Endodermal cell (in vitro differentiated cells): Measurements from ENCODE around the gene CAMKK2. TPM values are rescaled to one million over a fixed set of nuclear protein-coding genes. Genes with fewer than 3 reads are reported as not detected.
"Not testable (repeated sequence)": the region's sequence is repeated elsewhere in the genome, so short reads cannot be mapped to it uniquely, and the experiment has no call there.

Source experiments
- DNase-seq: peaks from one replicate; pipeline ENCODE4 v3.0.0-alpha.2; 2017
- H3K27ac ChIP-seq: 2 replicates; pipeline ENCODE4 v1.5.1; 2013; ENCODE audit warnings: mild to moderate bottlenecking, low read depth, low read length, moderate library complexity
- H3K27me3 ChIP-seq: 2 replicates; pipeline ENCODE4 v1.6.1; 2013; ENCODE audit warnings: mild to moderate bottlenecking, low read length, moderate library complexity; ENCODE audit not compliant: insufficient read depth, control insufficient read depth, poor library complexity, severe bottlenecking
- H3K36me3 ChIP-seq: 2 replicates; pipeline ENCODE4 v1.7.0; 2013; ENCODE audit warnings: mild to moderate bottlenecking, low read length, moderate library complexity; ENCODE audit not compliant: control insufficient read depth, insufficient read depth
- H3K4me1 ChIP-seq: one replicate; pipeline ENCODE4 v1.7.0; 2013; ENCODE audit warnings: low read length; ENCODE audit not compliant: control insufficient read depth, insufficient read depth
- H3K4me3 ChIP-seq: 2 replicates; pipeline ENCODE4 v1.5.1; 2013; ENCODE audit warnings: mild to moderate bottlenecking, low read length, moderate library complexity
- H3K9ac ChIP-seq: 2 replicates; pipeline ENCODE4 v1.6.1; 2013; ENCODE audit warnings: mild to moderate bottlenecking, low read length, moderate library complexity; ENCODE audit not compliant: poor library complexity, severe bottlenecking; ENCODE audit errors: extremely low read depth
- H3K9me3 ChIP-seq: 2 replicates; pipeline ENCODE4 v1.6.1; 2013; ENCODE audit warnings: mild to moderate bottlenecking, low read length, moderate library complexity; ENCODE audit not compliant: control insufficient read depth
- H3K27ac Mint-ChIP-seq: 2 replicates; pipeline ENCODE4 v1.8.0; 2020; ENCODE audit warnings: mixed read lengths
- H3K27me3 Mint-ChIP-seq: 2 replicates; pipeline ENCODE4 v1.8.0; 2021; ENCODE audit warnings: mild to moderate bottlenecking, mixed read lengths; ENCODE audit not compliant: insufficient read depth
- H3K36me3 Mint-ChIP-seq: 2 replicates; pipeline ENCODE4 v1.8.0; 2020; ENCODE audit warnings: low read depth, mixed read lengths
- H3K4me1 Mint-ChIP-seq: 2 replicates; pipeline ENCODE4 v1.8.0; 2020; ENCODE audit warnings: mixed read lengths
- H3K4me3 Mint-ChIP-seq: 2 replicates; pipeline ENCODE4 v1.8.0; 2020; ENCODE audit warnings: mild to moderate bottlenecking, moderate library complexity, mixed read lengths
- H3K9me3 Mint-ChIP-seq: 2 replicates; pipeline ENCODE4 v1.8.0; 2020; ENCODE audit warnings: mild to moderate bottlenecking, mixed read lengths
- WGBS, 2 experiments: methylation state at CpG; one replicate each; pipeline versions ENCODE4 v1.1.5 to v1.1.7; 2013; ENCODE audit warnings: missing lambda C conversion rate in 2 of 2, mixed read lengths in 1 of 2; ENCODE audit not compliant: insufficient coverage in 1 of 2, insufficient read length in 1 of 2; 5-methylcytosine and 5-hydroxymethylcytosine counted together
- total RNA-seq, 2 donors: library from RNA; stranded (reverse); fragmentation: NEBNext Ultra II Directional in 1 of 2; extraction: Animal tissue kit (Norgen Biotek cat#: 25700) in 1 of 2; gene quantifications; 2 replicates in 1 of 2; 3 replicates in 1 of 2; pipeline ENCODE4 v1.2.1, GENCODE V29; 2021
- TF ChIP-seq, protein P1 (sequence below): fragments of 200-600 bp; sonication (generic); conservative IDR thresholded peaks from 2 replicates; pipeline ENCODE4 v1.5.0; 2021; ENCODE audit warnings: antibody characterized with exemption, mild to moderate bottlenecking

The CAMKK2 gene
- total RNA-seq, 2 donors from 2014 or later = 95.8 to 113 TPM

DNA sequence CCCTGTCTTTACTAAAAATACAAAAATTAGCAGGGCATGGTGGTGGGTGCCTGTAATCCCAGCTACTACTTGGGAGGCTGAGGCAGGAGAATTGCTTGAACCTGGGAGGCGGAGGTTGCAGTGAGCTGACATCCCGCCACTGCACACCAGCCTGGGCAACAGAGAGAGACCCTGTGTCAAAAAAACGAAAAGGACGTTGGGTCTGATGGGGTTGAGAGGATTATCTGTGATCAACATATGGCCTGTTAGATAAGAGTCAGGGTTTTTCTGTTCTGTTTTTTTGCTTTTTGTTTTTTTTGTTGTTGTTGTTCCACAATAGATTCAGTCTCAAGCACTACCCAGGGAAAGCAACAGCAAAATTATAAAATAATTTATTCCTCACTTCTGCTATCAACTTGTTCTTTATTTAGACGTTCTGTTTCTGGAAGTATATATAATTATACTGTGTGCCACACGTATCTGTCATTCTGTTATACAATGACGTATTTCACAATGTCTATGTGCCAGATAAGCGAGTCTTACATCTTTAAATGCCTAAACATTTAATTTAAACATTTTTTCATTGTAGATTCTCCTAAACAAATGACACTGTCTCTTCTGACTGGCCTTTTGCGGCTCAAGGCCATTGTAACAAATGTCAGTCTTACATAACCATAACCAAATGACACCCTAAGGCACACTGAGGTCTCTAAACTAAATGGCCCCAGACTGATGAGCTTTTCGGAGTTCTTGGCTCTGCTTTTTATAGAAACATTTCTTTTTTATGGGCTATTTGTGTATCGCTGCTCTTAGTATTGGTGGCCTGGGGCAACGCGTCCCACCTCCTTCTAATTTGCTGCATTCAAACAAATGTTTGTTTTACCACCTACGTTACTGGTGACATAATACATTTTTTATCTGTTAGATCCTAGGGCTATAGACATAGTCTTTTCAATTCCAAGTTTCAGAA is 93.8 kb downstream of the CAMKK2 start:
- 91 to 93% methylated on average over 12 to 13 of the region's 14 CpGs for WGBS, 2 experiments
- no peaks in the 10 kb centered on the region for H3K9me3 Mint-ChIP-seq
- H3K4me3 Mint-ChIP-seq = no peak overlapping the region

DNA sequence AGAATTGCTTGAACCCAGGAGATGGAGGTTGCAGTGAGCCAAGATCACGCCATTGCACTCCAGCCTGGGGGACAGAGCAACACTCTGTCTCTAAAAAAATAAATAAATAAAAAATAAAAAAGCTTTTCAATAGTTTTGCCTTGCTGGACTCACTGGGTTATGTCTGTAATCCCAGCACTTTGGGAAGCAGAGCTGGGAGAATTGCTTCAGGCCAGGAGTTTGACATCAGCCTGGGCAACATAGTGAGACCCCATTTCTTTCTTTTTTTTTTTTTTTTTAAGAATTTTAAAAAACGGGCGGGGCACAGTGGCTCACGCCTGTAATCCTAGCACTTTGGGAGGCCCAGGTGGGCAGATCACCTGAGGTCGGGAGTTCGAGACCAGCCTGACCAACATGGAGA is 95.4 kb downstream of the CAMKK2 start:
- not testable (repeated sequence) for DNase-seq, H3K27me3 Mint-ChIP-seq
- peaks cover 11% of the 10 kb centered on the region for H3K4me1 Mint-ChIP-seq

More for the DNA sequence above, 93.8 kb downstream of the CAMKK2 start:
- Mint-ChIP-seq H3K36me3 (no peaks in the 10 kb centered on the region), H3K4me1 (peaks cover 11% of the 10 kb centered on the region), H3K27ac (no peak overlapping the region), H3K27me3 (peaks cover 9% of the 10 kb centered on the region)
- H3K36me3 ChIP-seq = no peaks in the 10 kb centered on the region
- no peak overlapping the region for H3K9ac ChIP-seq
- TF ChIP-seq, protein P1, sequence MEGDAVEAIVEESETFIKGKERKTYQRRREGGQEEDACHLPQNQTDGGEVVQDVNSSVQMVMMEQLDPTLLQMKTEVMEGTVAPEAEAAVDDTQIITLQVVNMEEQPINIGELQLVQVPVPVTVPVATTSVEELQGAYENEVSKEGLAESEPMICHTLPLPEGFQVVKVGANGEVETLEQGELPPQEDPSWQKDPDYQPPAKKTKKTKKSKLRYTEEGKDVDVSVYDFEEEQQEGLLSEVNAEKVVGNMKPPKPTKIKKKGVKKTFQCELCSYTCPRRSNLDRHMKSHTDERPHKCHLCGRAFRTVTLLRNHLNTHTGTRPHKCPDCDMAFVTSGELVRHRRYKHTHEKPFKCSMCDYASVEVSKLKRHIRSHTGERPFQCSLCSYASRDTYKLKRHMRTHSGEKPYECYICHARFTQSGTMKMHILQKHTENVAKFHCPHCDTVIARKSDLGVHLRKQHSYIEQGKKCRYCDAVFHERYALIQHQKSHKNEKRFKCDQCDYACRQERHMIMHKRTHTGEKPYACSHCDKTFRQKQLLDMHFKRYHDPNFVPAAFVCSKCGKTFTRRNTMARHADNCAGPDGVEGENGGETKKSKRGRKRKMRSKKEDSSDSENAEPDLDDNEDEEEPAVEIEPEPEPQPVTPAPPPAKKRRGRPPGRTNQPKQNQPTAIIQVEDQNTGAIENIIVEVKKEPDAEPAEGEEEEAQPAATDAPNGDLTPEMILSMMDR = no peak
- H3K9me3 ChIP-seq = no peaks in the 10 kb centered on the region
- no peak for DNase-seq
- H3K27me3 ChIP-seq = no peaks in the 10 kb centered on the region
- H3K4me3 ChIP-seq = no peak overlapping the region
- H3K4me1 ChIP-seq = no peaks in the 10 kb centered on the region
- H3K27ac ChIP-seq = no peak overlapping the region

DNA sequence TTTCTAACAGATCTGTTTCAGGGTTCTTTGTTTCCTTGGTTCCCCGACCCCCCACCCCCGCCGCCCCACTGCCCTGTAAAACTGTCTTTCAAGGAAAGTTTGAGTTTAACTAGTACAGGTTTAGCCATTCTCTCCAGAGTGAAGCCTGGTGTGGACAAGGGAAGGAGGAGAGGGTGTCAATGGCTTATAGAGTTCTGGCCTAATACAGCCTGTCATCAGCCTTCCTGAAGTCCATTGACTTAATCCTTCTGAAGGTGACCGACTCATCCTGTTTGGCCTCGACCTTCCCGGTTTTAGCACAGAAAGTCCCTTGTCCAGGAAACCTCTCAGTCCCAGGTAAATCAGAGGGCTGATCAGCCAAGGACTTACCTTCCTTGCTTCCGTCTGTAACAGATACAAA is 97.6 kb downstream of the CAMKK2 start:
- Histone ChIP-seq H3K4me3 (no peak overlapping the region), H3K27ac (no peak overlapping the region), H3K9ac (no peak overlapping the region), H3K36me3 (no peaks in the 10 kb centered on the region), H3K4me1 (no peaks in the 10 kb centered on the region), H3K9me3 (no peaks in the 10 kb centered on the region), H3K27me3 (no peaks in the 10 kb centered on the region)
- 77 to 82% methylated on average over 3 to 7 of the region's 7 CpGs for WGBS, 2 experiments
- H3K27me3 Mint-ChIP-seq = no peaks in the 10 kb centered on the region
- H3K9me3 Mint-ChIP-seq = no peaks in the 10 kb centered on the region
- TF ChIP-seq, protein P1 = no peak
- DNase-seq = no peak
- peaks cover 11% of the 10 kb centered on the region for H3K4me1 Mint-ChIP-seq
- no peaks in the 10 kb centered on the region for H3K36me3 Mint-ChIP-seq
- no peak overlapping the region for H3K27ac Mint-ChIP-seq
- H3K4me3 Mint-ChIP-seq = no peak overlapping the region

More for the DNA sequence above, 95.4 kb downstream of the CAMKK2 start:
- not testable (repeated sequence) for H3K36me3 Mint-ChIP-seq, H3K27me3 ChIP-seq, H3K36me3 ChIP-seq, H3K27ac ChIP-seq, H3K9me3 ChIP-seq, H3K9me3 Mint-ChIP-seq, H3K4me3 ChIP-seq, H3K4me3 Mint-ChIP-seq, H3K4me1 ChIP-seq, H3K9ac ChIP-seq, H3K27ac Mint-ChIP-seq
- WGBS, 2 experiments = 88% methylated on average over 4 of the region's 6 CpGs; no CpG with 5 or more reads in 1 of the 2 experiments
